GM23338 (cell line): Measurements from ENCODE around the gene MCU. TPM values are rescaled to one million over a fixed set of nuclear protein-coding genes. Genes with fewer than 3 reads are reported as not detected.

Experiments
- ATAC-seq: fragments of 200-7000 bp; cut with Tn5 transposase; 3 replicates; pipeline ENCODE4 v1.9.1; 2020
- DNase-seq: peaks from one replicate; pipeline ENCODE4 v3.0.0-alpha.2; 2015; ENCODE audit warnings: low spot score
- H2AFZ ChIP-seq: fragments of 200-600 bp; sonication (generic); 2 replicates; pipeline ENCODE4 v1.8.0; 2016; ENCODE audit warnings: antibody characterized with exemption, mild to moderate bottlenecking, moderate library complexity
- H3F3A ChIP-seq: fragments of 200-600 bp; sonication (generic); replicated peaks from 2 replicates; pipeline ENCODE4 v1.8.0; 2017; ENCODE audit warnings: antibody characterized with exemption, mixed run types, low read depth
- H3K27ac ChIP-seq: fragments of 200-600 bp; sonication (generic); 2 replicates; pipeline ENCODE4 v1.6.1; 2016; ENCODE audit warnings: low read depth
- H3K27me3 ChIP-seq: fragments of 200-600 bp; sonication (generic); 2 replicates; pipeline ENCODE4 v1.8.0; 2016; ENCODE audit warnings: mild to moderate bottlenecking, mixed run types, moderate library complexity; ENCODE audit not compliant: insufficient read depth
- H3K36me3 ChIP-seq: fragments of 200-600 bp; sonication (generic); 2 replicates; pipeline ENCODE4 v1.8.0; 2016; ENCODE audit warnings: mild to moderate bottlenecking; ENCODE audit not compliant: insufficient read depth
- H3K4me1 ChIP-seq: fragments of 200-600 bp; sonication (generic); 2 replicates; pipeline ENCODE4 v1.8.0; 2016; ENCODE audit warnings: mild to moderate bottlenecking, moderate library complexity; ENCODE audit not compliant: insufficient read depth
- H3K4me2 ChIP-seq: fragments of 200-600 bp; sonication (generic); 2 replicates; pipeline ENCODE4 v1.7.1; 2017; ENCODE audit warnings: mixed run types
- H3K4me3 ChIP-seq: fragments of 200-600 bp; sonication (generic); 2 replicates; pipeline ENCODE4 v1.6.1; 2016; ENCODE audit warnings: mixed run types
- H3K79me2 ChIP-seq: fragments of 200-600 bp; sonication (generic); replicated peaks from 2 replicates; pipeline ENCODE4 v1.8.0; 2017; ENCODE audit warnings: mild to moderate bottlenecking; ENCODE audit not compliant: insufficient read depth
- H3K9me2 ChIP-seq: fragments of 200-600 bp; sonication (generic); 2 replicates; pipeline ENCODE4 v1.8.0; 2017; ENCODE audit not compliant: insufficient read depth
- H4K20me1 ChIP-seq: fragments of 200-600 bp; sonication (generic); replicated peaks from 2 replicates; pipeline ENCODE4 v1.8.0; 2017; ENCODE audit warnings: mild to moderate bottlenecking; ENCODE audit not compliant: insufficient read depth
- H3K27ac Mint-ChIP-seq: 2 replicates; pipeline ENCODE4 v1.8.0; 2020; ENCODE audit warnings: inconsistent platforms, mild to moderate bottlenecking, moderate library complexity, mixed read lengths
- H3K27me3 Mint-ChIP-seq: 3 replicates; pipeline ENCODE4 v1.8.0; 2022; ENCODE audit warnings: low read depth, mild to moderate bottlenecking, moderate library complexity, mixed read lengths, inconsistent platforms; ENCODE audit not compliant: insufficient read depth, poor library complexity
- H3K36me3 Mint-ChIP-seq: 3 replicates; pipeline ENCODE4 v1.8.0; 2021; ENCODE audit warnings: low read depth, mild to moderate bottlenecking, inconsistent platforms, moderate library complexity, mixed read lengths
- H3K4me1 Mint-ChIP-seq: 3 replicates; pipeline ENCODE4 v1.8.0; 2020; ENCODE audit warnings: mild to moderate bottlenecking, inconsistent platforms, mixed read lengths
- H3K4me3 Mint-ChIP-seq: 3 replicates; pipeline ENCODE4 v1.8.0; 2021; ENCODE audit warnings: moderate library complexity, mild to moderate bottlenecking, inconsistent platforms, mixed read lengths
- H3K9me3 Mint-ChIP-seq: 3 replicates; pipeline ENCODE4 v1.8.0; 2020; ENCODE audit warnings: moderate library complexity, mild to moderate bottlenecking, inconsistent platforms, mixed read lengths
- CREB1 ChIP-seq: fragments of 250-450 bp; sonication (Bioruptor Pico); IDR thresholded peaks from 2 replicates; pipeline ENCODE4 v1.5.0; 2020; ENCODE audit warnings: low read depth, mild to moderate bottlenecking, moderate library complexity
- EZH2phosphoT487 ChIP-seq: fragments of 200-600 bp; sonication (generic); IDR thresholded peaks from one replicate; pipeline ENCODE4 v1.8.1; 2018; ENCODE audit warnings: antibody characterized with exemption; ENCODE audit not compliant: unreplicated experiment
- JUNB ChIP-seq: IDR thresholded peaks from one replicate; pipeline ENCODE4 v1.6.1; 2016; ENCODE audit warnings: antibody characterized with exemption; ENCODE audit not compliant: unreplicated experiment
- NANOG ChIP-seq: IDR thresholded peaks from 2 replicates; pipeline ENCODE4 v1.6.1; 2016; ENCODE audit warnings: antibody characterized with exemption, borderline replicate concordance
- POLR2AphosphoS5 ChIP-seq: IDR thresholded peaks from 2 replicates; pipeline ENCODE4 v1.6.1; 2016; ENCODE audit warnings: antibody characterized with exemption, low read depth
- STAT1 ChIP-seq: IDR thresholded peaks from one replicate; pipeline ENCODE4 v1.6.1; 2016; ENCODE audit warnings: antibody characterized with exemption; ENCODE audit not compliant: unreplicated experiment
- ZNF114 ChIP-seq: fragments of 250-450 bp; sonication (Bioruptor Pico); IDR thresholded peaks from 2 replicates; pipeline ENCODE4 v1.5.0; 2020; ENCODE audit warnings: mild to moderate bottlenecking, moderate library complexity
- ZNF331 ChIP-seq: fragments of 250-450 bp; sonication (Bioruptor Pico); IDR thresholded peaks from 2 replicates; pipeline ENCODE4 v1.5.0; 2020; ENCODE audit warnings: low read depth, mild to moderate bottlenecking, moderate library complexity
- polyA plus RNA-seq: library from polyadenylated mRNA; unstranded; fragments of >200 nt; fragmentation: Nextera tagmentation; extraction: Ambion mirVana; gene quantifications from 2 replicates; pipeline ENCODE4 v1.2.1, GENCODE V29; 2016
- total RNA-seq: library from RNA; depleted of rRNA; stranded (reverse); fragments of >200 nt; shearing (Covaris generic); gene quantifications from 2 replicates; pipeline ENCODE4 v1.2.3, GENCODE V29; 2014
- TF ChIP-seq, protein P1 (sequence below): fragments of 250-450 bp; sonication (Bioruptor Pico); IDR thresholded peaks from 2 replicates; pipeline ENCODE4 v1.5.0; 2020; ENCODE audit warnings: mild to moderate bottlenecking, moderate library complexity
- TF ChIP-seq, protein P2 (sequence below), 2 experiments: fragments of 200-600 bp in 1 of 2; sonication (generic) in 1 of 2; conservative IDR thresholded peaks; 2 replicates each; pipeline versions ENCODE4 v1.5.1 to v1.6.1; 2016 to 2017; ENCODE audit warnings: antibody characterized with exemption in 2 of 2, low read depth in 2 of 2, mild to moderate bottlenecking in 2 of 2, moderate library complexity in 1 of 2
- TF ChIP-seq, protein P3 (sequence below): IDR thresholded peaks from 2 replicates; pipeline ENCODE4 v1.6.1; 2016; ENCODE audit warnings: antibody characterized with exemption

The MCU gene
- total and polyA plus RNA-seq, 2 experiments from 2014 or later: 41.8 to 68.2 TPM

- TF ChIP-seq, protein P1, sequence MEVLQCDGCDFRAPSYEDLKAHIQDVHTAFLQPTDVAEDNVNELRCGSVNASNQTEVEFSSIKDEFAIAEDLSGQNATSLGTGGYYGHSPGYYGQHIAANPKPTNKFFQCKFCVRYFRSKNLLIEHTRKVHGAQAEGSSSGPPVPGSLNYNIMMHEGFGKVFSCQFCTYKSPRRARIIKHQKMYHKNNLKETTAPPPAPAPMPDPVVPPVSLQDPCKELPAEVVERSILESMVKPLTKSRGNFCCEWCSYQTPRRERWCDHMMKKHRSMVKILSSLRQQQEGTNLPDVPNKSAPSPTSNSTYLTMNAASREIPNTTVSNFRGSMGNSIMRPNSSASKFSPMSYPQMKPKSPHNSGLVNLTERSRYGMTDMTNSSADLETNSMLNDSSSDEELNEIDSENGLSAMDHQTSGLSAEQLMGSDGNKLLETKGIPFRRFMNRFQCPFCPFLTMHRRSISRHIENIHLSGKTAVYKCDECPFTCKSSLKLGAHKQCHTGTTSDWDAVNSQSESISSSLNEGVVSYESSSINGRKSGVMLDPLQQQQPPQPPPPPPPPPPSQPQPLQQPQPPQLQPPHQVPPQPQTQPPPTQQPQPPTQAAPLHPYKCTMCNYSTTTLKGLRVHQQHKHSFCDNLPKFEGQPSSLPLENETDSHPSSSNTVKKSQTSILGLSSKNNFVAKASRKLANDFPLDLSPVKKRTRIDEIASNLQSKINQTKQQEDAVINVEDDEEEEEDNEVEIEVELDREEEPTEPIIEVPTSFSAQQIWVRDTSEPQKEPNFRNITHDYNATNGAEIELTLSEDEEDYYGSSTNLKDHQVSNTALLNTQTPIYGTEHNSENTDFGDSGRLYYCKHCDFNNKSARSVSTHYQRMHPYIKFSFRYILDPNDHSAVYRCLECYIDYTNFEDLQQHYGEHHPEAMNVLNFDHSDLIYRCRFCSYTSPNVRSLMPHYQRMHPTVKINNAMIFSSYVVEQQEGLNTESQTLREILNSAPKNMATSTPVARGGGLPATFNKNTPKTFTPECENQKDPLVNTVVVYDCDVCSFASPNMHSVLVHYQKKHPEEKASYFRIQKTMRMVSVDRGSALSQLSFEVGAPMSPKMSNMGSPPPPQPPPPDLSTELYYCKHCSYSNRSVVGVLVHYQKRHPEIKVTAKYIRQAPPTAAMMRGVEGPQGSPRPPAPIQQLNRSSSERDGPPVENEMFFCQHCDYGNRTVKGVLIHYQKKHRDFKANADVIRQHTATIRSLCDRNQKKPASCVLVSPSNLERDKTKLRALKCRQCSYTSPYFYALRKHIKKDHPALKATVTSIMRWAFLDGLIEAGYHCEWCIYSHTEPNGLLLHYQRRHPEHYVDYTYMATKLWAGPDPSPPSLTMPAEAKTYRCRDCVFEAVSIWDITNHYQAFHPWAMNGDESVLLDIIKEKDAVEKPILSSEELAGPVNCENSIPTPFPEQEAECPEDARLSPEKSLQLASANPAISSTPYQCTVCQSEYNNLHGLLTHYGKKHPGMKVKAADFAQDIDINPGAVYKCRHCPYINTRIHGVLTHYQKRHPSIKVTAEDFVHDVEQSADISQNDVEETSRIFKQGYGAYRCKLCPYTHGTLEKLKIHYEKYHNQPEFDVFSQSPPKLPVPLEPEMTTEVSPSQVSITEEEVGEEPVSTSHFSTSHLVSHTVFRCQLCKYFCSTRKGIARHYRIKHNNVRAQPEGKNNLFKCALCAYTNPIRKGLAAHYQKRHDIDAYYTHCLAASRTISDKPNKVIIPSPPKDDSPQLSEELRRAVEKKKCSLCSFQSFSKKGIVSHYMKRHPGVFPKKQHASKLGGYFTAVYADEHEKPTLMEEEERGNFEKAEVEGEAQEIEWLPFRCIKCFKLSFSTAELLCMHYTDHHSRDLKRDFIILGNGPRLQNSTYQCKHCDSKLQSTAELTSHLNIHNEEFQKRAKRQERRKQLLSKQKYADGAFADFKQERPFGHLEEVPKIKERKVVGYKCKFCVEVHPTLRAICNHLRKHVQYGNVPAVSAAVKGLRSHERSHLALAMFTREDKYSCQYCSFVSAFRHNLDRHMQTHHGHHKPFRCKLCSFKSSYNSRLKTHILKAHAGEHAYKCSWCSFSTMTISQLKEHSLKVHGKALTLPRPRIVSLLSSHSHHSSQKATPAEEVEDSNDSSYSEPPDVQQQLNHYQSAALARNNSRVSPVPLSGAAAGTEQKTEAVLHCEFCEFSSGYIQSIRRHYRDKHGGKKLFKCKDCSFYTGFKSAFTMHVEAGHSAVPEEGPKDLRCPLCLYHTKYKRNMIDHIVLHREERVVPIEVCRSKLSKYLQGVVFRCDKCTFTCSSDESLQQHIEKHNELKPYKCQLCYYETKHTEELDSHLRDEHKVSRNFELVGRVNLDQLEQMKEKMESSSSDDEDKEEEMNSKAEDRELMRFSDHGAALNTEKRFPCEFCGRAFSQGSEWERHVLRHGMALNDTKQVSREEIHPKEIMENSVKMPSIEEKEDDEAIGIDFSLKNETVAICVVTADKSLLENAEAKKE: no peak
- TF ChIP-seq NANOG: no peak
- TF ChIP-seq, protein P2, sequence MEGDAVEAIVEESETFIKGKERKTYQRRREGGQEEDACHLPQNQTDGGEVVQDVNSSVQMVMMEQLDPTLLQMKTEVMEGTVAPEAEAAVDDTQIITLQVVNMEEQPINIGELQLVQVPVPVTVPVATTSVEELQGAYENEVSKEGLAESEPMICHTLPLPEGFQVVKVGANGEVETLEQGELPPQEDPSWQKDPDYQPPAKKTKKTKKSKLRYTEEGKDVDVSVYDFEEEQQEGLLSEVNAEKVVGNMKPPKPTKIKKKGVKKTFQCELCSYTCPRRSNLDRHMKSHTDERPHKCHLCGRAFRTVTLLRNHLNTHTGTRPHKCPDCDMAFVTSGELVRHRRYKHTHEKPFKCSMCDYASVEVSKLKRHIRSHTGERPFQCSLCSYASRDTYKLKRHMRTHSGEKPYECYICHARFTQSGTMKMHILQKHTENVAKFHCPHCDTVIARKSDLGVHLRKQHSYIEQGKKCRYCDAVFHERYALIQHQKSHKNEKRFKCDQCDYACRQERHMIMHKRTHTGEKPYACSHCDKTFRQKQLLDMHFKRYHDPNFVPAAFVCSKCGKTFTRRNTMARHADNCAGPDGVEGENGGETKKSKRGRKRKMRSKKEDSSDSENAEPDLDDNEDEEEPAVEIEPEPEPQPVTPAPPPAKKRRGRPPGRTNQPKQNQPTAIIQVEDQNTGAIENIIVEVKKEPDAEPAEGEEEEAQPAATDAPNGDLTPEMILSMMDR (conservative IDR thresholded peaks at IDR 0.05; ENCODE audit: low read depth in 2 of 2): no peak
Measured at GRCh38 chr10:72682638-72683037, 9.3 kb upstream of the MCU start (continued).

DNA sequence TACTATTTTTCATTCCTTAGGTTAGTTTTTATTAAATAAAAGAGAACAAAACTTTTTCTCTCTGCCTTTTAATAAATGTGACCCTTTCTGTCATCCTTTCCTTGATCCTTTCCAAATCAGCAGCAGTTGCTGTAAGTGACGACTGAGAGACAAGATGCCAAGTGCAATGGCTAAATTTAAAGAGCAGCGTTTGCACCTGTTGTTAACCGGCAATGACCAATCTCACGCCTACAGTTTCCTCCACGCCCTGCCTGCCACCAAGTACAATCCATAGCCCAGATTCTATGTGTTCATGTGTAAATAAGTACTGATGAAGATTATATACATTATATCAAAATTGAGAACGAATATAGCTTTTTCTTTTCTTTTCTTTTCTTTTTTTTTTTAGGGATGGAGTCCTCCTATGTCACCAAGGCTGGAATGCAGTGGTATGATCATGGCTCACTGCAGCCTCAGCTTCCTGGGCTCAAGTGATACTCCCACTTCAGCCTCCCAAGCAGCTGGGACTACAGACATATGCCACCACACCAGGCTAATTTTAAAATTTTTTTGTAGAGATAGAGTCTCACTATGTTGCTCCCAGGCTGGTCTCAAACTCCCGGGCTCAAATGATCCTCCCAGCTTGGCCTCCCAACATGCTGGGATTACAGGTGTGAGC, 6.5 kb upstream of the MCU start:
- H2AFZ ChIP-seq: no peak overlapping the region
- no peak for DNase-seq
- TF ChIP-seq CREB1 (CRISPR knock-in tag) (no peak), ZNF331 (no peak), ZNF114 (CRISPR knock-in tag) (no peak), EZH2phosphoT487 (no peak), JUNB (no peak), POLR2AphosphoS5 (no peak), NANOG (no peak), STAT1 (no peak)
- TF ChIP-seq, protein P3, sequence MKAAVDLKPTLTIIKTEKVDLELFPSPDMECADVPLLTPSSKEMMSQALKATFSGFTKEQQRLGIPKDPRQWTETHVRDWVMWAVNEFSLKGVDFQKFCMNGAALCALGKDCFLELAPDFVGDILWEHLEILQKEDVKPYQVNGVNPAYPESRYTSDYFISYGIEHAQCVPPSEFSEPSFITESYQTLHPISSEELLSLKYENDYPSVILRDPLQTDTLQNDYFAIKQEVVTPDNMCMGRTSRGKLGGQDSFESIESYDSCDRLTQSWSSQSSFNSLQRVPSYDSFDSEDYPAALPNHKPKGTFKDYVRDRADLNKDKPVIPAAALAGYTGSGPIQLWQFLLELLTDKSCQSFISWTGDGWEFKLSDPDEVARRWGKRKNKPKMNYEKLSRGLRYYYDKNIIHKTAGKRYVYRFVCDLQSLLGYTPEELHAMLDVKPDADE: no peak

More for the DNA sequence above, 6.5 kb upstream of the MCU start:
- Histone ChIP-seq H3F3A (no peaks in the 10 kb centered on the region), H3K79me2 (no peaks in the 10 kb centered on the region), H3K4me1 (no peaks in the 10 kb centered on the region), H3K9me2 (no peaks in the 10 kb centered on the region), H3K27ac (no peak overlapping the region), H4K20me1 (no peaks in the 10 kb centered on the region), H3K4me3 (no peak overlapping the region), H3K36me3 (no peaks in the 10 kb centered on the region), H3K4me2 (no peak overlapping the region), H3K27me3 (no peaks in the 10 kb centered on the region)
- Mint-ChIP-seq H3K4me3 (no peak overlapping the region), H3K4me1 (peaks cover 2% of the 10 kb centered on the region; the same call in 1 of the 3 replicates), H3K36me3 (no peaks in the 10 kb centered on the region), H3K27ac (no peak overlapping the region), H3K27me3 (peaks cover 3% of the 10 kb centered on the region), H3K9me3 (no peaks in the 10 kb centered on the region)
- no peak for ATAC-seq
